Activated CD4-positive, alpha-beta T cell treated with anti-CD3 and anti-CD28 coated beads for 4 hours (primary cell): ENCODE measurements around the gene FAN1.
A peak's percentile ranks its signal among the peaks of the same experiment; 100 is the strongest.

Experiments
- DNase-seq, 2 donors: peaks; one replicate each; pipeline ENCODE4 v3.0.0-alpha.2; 2020

The FAN1 gene

DNA sequence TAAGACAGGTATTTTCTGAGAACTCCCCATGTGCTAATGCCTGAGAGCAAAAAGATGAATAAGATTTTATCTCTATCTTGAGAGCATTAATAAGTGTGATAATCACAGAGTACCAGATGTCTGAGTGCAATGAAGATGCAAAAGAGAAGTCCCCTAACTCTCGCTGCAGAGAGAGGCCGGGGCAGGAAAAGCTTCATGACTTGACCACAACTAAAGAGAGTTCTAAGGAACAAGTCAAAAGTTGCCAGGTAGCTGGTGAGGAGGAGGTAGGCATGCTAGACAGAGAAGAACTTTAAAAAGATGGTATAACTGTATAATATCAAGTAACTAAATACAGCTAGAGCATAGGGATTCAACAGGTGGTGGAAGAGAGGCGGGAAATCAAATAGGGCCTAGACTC is 58.9 kb downstream of the FAN1 start:
- no peak for DNase-seq

DNA sequence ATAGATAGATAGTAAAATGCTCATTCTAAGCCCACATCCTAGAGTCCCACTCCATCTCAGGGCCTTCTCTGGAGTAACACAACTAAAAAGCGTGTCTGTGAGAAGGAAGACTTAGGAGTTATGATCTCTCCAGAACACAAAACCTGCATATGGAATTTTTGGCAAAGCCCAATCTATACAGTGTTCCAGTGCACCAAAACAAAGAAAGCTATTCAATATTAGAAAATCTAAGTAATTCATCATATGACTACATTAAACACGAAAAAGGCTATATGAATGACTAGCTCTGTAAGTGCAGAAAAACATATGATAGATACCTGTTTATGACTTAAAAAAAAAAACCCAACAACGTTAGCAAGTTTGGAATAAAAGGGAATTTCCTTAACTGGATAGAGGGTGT is 60.0 kb downstream of the FAN1 start:
- no peak for DNase-seq

DNA sequence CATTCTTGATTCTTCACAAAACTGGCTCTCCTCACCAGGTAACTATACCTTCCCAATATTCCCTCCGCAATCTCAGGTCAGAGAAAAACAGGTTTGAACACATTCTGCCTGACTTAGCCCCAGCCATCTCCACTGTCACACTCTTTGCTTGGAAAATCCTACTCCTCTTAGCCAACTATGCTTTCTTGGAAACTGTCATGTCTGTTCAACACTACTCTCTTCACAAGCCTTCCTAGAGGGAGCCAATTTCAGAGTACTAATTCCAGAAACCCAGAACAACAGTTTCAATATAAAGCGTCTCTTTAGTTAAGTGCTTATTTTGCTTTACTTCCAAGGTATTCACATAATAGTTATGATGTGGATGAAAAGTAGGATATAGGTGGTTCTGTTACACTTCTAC is 66.0 kb downstream of the FAN1 start:
- no peak for DNase-seq

- no peak for DNase-seq
Measured at GRCh38 chr15:30973379-30973778, 69.7 kb downstream of the FAN1 start.

- no peak for DNase-seq
Measured at GRCh38 chr15:30974112-30974511, 70.4 kb downstream of the FAN1 start.

GRCh38 chr15:30978328-30978727 is 74.6 kb downstream of the FAN1 start:
- DNase-seq, result no peak

DNA sequence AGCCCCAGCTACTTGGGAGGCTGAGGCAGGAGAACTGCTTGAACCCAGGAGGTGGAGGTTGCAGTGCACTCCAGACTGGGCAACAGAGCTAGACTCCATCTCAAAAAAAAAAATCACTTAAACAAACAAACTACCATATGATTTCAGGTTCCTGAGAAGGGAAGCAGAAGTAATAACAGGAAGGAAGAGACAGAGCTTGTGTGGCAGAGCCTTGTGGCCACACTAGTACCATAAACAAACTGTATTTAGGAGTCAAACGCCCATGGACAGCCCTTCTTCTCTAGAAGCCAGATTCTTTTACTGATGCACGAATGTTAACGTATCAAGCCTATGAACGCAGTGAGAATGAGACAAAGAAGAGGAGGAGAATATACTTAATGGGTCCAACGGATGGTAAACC is 75.7 kb downstream of the FAN1 start:
- DNase-seq, result no peak

GRCh38 chr15:30984118-30984517 is 80.4 kb downstream of the FAN1 start:
- no peak for DNase-seq

- no peak for DNase-seq
Measured at GRCh38 chr15:30984542-30984941, 80.8 kb downstream of the FAN1 start.

DNA sequence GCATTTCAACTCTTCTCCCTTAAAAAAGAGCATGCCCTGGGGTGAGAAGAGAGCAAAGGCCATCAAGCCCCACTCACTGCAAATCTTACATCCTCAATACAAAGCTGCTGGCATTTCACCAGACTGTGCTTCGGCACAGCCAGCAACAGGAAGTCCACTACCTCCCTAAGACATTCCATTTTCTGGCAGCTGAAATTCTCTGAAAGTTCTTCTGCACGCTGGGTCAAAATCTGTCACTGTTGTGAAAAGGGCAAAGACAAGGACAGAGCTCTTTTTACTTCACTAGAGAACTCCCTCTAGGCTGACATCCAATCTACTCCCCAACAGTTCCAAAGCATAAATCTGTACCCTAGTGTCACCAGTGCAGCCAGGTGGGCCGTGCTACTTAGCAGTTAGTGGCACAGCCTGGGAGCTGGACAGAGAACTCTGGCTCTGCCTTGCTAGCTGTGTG is 81.4 kb downstream of the FAN1 start:
- DNase-seq, result no peak

DNA sequence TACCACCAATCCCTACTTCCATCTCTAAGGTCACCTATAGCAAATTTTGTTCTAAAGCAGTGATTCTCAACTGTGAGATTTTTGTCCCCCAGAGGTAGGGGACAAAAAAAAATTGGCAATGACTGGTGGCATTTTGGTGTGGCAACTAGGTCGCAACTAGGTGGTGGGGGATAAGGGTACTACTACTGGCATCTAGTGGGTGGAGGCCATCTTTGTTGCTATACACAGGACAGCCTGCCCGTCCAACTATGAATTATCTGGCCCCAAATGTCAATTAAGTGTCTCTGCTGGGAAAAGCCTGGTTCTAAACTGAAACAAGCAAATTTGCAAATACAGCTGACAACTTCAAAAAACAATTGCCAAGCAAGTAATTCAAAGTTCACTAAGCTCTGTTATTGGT is 86.3 kb downstream of the FAN1 start:
- DNase-seq, result no peak

GRCh38 chr15:30990446-30991254 is 86.9 kb downstream of the FAN1 start:
- no peak for DNase-seq

- peak; percentile 62 to 63 for DNase-seq
Measured at GRCh38 chr15:30991255-30992235, 87.8 kb downstream of the FAN1 start, which contains the start of gene MTMR10. TSS of gene MTMR10 (minus strand) at chr15:30991628. CDS start at chr15:30991506, 122 bp downstream.

DNA sequence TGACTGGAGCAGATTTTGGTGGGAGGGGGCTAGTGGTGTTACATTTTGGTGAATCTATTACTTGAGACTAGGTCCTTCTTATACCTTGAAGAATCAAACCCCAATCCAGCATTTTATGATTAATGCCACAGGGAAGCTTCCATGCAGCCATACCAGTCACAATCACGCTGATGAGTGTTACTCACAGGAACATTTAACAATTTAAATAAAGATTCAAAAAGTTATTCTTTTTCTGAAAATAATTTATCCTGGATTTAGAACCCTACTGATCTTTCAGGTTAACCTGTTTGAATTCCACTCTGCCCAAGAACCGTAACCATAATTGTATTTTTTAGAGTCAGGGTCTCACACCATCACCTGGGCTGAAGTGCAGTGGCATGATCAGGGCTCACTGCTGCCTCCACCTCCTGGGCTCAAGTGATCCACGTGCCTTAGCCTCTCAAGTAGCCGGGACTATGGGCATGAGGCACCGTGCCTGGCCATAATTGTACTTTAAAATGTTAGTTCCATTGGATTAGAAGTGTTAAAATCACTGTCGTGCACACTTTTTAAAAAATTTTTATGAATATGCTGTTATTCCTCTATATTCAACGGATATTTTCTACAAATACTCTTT is 88.6 kb downstream of the FAN1 start:
- DNase-seq, result no peak
